ENCODE measurements around the gene LEKR1.
A peak's percentile ranks its signal among the peaks of the same experiment; 100 is the strongest.

LEKR1 gene

DNA sequence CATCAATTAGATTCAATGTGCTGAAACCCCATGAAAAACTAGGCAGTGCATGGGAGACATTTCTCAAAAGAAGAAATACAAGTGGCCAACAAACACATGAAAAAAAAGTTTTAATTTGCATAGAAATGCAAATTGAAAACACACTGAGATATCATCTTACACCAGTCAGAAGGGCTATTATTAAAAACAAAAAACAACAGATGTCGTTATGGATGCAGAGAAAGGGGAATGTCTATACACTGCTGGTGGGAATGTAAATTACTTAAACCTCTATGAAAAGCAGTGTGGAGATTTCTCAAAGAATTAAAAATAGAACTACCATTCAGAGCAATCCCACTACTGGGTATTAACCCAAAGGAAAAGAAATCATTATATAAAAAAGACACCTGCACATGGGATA, 235.1 kb downstream of the LEKR1 start:
- DNase-seq (ENCODE audit: low read depth): no peak

DNA sequence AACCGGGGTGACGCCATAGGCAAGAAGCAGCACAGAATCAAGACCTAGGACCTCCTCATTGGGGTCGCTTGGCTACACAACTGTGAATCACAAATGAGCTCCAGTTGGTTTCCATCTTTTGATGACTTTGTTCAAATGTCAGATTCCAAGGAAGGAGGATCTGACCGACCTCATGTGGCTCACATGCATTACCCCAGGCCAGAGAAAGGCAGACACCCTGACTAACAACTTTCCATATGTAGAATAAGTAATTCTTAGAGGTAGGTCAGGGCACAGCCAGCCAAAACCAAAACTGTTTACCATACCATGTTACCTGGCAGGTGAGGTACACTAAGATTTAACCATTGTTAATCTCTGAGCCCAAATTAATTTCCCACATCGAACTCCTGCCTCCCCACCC, 237.3 kb downstream of the LEKR1 start:
- no peak for DNase-seq (ENCODE audit: low read depth)

DNA sequence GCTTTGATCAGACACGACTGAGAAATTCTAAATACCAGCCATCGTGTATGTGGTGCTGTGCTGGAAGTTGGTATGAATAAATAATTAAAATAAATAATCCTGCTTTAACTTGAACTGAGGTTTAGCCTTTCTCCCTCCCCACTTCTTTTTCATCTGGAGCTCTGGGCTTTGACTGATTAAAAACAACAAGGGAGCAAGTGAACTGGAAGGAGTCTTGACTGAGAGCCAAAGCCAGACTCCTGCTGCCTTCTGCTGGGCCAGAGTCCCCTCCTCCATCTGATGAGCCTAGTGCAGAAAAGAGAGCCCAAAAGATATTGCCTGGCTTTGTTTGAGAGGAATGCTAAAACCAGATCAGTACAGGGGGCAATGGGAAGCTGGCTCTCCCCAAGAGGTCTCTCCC, 237.8 kb downstream of the LEKR1 start:
- DNase-seq (ENCODE audit: low read depth): no peak

DNA sequence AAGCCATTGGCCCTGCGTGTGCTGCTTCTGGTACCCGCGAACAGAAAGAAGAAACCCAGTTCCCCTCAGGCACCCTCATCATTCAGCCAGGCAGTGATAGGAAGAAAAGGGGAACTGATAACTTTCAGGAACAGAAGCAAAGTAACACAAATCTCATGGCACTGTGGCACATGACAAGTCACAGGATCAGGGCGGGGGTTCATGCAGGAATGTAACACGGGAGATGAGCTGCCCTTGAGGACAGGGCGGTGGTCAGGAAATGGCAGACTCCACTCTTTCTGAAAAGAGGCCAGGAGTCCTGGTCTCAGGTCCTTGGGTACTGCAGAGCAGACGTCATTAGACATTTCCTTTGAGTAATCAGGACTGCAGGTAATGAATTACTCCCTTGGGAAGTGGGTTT, 238.2 kb downstream of the LEKR1 start:
- no peak for DNase-seq (ENCODE audit: low read depth)

DNA sequence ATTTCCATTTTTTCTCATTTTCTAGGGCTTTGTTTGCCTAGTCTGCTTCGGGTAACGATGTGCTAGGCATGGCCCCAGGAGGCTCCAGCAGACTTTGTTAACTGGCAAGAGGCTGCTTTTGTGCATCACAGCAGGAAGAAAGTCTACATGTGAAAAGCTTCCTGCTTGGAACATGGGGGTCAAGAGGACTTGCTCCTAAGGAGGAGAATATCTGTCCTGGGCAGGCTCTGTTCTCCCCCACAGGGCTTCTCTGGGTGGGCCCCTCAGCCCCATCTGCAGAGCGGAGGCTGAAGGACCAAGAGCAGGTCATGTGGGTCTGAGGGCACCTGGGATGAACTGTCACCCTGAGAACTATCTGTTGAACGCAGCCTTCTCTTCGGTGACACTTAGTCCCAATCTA, 239.0 kb downstream of the LEKR1 start:
- no peak for DNase-seq (ENCODE audit: low read depth)

DNA sequence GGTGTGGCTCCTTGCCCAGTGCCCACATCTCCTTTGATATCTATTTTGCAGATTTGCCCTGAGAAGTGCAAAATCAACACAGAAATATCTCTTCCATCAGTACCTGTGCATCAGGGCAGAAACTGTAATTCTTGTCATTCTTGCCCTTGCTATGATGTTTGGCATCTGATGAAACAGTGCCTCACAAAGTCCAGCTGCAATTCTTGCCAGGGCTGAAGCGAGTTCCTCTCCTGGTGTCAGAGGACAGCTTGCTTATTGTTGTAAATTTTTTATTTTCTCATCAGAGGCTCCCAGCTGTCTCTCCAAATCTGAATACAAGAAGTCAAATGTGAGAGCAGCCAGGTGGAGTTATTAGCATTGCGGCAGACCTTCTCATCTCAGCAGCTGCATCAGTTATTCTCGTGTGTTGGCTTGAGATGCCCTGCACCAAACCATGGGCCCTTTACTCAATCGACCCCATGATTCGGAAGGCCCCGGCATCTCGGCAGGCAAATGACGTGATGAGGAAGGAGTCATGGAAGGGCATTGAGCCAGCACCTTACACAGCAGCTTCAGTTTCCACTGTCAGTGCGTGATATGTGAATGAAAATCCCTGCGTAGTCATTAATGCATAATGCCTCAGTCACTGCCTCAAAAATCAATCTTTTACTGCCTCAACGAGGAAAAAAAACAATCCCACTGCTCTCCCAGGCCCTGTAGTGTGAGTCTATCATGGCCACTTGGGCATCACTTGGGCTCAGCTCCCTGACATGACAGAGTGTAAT, 240.4 kb downstream of the LEKR1 start:
- DNase-seq (ENCODE audit: low read depth): no peak

DNA sequence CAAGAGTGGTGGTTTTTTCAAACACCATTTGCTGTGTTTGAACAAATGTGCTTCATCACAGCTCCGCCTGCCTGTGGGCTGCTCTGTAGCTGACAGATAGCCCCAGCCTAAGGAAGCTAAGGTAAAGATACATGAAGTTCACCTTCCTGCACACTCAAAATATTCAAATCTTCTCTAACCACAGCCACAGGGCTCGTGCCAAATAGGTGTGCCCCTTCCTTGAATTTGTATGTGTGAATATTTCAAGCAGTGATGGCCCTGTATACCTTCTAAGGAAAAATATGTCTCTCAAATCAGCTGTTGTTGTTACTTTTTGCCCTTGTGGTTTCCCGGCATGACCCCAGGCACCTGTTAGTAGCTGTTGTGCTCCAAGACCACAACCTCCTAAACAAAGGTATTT, 241.0 kb downstream of the LEKR1 start:
- no peak for DNase-seq (ENCODE audit: low read depth)

DNA sequence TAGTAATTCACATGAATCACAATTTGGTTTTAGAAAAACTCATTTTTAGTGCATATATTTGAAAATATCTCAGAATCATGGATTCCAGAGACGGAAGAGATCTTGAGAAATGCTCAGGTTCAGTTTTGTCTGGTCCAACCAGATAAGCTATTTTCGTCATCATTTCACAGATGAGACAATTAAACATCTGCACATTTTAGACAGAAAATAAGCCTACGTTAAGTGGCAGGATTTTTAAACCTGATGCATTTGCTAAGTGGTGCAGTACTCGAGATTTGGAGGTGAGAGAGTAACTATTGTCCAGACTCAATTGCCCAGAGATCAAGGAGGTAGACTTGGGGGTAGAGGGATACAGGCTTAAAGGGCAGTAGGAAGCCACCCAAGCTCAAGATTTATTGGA, 243.3 kb downstream of the LEKR1 start:
- DNase-seq (ENCODE audit: low read depth): no peak

DNA sequence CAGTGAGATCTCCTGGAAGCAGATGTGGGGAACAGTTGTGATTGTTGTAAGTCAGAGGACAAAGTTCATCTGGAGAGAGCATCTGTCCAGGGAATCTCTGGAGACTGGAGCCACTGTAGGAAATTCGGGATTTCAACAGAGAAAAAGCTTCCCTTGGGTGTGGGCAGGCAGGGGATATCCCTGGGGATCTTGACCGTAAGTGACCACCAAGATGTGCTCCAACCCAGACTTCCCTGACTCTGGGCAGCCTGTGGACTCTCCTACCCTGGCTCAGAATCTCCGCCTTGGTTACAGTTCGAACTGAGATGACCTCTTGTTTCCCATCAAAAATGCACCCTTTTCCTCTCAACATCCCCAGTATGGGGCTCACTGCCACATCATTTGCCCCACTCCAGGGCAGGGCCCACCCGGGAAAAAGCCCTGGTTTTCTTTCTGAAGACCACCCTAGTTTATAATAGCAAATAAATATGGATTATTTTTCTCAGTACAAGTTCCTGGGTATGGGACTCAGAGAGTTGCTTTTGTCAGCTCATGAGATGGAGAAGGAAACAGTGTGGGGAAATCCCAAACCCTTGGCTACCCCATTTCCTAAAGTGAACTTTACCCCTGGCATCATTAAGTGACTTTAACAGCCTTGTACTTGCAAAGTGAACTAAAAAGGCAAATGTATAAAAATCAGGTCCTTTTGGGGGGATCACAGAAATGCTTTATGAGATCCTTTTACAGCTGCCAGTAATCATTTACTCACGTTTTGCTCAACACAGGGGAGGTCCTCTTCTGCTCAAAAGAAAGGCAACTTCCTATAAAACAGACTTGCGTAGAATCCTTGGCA, 243.9 kb downstream of the LEKR1 start:
- no peak for DNase-seq (ENCODE audit: low read depth)

DNA sequence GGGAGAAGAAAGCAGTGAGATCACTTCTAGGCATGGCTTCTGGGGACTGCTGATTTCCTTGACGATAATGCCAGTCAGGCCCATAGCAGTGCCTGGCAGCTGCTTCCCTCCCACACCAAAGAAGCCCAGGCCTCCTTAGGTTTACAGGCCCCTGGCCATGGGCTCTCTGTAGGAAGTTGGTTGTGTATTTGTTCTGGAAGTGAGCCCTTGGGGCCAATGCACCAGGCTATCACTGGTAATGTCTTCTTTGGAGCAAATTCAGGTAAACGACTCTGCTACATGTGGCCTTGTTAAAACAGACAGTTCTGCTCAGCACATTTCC, 244.5 kb downstream of the LEKR1 start:
- DNase-seq (ENCODE audit: low read depth): no peak

DNA sequence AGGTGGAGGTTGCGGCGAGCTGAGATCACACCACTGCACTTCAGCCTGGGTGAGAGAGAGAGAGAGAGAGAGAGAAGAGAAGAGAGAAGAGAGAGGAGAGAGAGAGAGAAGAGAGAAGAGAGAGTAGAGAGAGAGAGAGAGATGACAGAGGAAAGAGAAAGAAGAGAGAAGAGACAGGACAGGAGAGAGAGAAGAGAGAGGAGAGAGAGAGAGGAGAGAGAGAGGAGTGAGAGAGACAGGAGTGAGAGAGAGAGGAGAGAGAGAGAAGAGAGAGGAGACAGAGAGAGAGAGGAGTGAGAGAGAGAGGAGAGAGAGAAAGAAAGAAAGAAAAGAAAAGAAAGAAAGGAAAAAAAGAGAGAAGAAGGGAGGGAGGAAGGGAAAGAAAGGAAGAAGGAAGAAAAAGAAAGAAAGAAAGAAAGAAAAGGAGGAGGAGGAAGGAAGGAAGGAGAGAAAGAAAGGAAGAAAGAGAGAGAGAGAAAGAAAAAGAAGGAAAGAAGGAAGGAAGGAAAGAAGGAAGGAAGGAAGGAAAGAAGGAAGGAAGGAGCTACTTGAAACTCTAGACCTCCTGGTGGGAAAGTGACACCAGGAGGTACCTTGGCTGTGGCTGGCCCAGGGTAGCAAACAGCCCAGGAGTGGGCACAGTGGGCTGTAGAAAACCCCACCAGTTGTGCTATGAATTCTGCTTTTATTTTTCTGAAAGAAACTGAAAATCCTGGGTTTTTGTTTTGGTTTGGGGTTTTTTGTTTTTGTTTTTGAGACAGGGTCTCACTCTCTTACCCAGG, 245.8 kb downstream of the LEKR1 start:
- DNase-seq (ENCODE audit: low read depth): no peak

DNA sequence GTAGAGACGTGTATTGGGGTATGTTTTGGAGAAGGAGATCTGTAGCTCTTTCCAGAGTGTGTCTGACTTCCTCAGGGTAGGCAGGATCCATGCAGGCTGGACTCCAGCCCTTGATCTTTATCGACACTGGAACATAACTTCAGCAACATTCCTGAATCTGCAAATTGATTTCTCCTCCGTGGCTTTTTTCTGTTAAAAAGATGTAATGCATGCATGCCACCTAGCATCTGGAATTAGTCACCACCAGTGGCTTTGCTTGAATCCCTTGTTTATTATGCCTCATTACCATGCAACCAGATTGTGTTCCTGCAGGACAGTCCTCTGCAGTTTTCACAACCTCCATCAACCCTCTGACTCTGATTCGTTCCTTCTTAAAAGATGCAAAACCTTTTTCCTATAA, 247.7 kb downstream of the LEKR1 start:
- peak; percentile 91 for DNase-seq (ENCODE audit: low read depth)

DNA sequence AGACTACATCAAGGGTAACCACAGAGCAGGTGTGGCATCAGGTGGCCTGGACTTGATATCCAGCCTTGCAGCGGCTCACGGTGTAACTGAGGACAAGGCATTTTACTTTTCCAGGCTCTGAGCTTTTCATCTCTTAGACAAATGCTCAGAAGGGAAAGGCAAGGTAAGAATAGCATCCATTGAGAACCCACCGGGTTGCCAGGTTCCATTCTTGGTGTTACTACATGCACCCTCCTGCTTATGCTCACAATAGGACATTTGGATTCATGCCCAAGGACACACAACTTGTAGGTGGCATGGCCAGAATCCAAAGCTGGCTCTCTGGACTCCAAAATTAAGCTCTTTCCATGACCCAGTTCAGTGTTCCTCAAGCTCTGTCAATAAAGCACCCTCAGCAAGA, 248.3 kb downstream of the LEKR1 start:
- DNase-seq (ENCODE audit: low read depth): no peak

DNA sequence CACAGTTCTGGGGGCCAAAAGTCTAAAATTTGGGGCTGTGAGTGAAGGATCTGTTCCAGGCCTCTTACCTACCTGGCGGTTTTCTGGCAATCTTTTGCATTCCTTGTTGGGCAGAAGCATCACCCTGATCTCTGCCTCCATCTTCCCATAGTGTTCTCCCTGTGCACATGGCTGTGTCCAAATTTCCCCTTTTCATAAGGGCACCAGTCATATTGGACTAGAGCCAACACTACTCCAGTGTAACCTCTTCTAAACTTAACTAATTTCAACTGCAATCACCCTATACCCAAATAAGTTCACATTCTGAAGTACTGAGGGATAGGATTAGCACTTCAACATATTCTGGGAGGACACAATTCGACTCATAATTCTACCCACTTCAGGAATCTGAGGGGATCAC, 248.8 kb downstream of the LEKR1 start:
- DNase-seq (ENCODE audit: low read depth): no peak

DNA sequence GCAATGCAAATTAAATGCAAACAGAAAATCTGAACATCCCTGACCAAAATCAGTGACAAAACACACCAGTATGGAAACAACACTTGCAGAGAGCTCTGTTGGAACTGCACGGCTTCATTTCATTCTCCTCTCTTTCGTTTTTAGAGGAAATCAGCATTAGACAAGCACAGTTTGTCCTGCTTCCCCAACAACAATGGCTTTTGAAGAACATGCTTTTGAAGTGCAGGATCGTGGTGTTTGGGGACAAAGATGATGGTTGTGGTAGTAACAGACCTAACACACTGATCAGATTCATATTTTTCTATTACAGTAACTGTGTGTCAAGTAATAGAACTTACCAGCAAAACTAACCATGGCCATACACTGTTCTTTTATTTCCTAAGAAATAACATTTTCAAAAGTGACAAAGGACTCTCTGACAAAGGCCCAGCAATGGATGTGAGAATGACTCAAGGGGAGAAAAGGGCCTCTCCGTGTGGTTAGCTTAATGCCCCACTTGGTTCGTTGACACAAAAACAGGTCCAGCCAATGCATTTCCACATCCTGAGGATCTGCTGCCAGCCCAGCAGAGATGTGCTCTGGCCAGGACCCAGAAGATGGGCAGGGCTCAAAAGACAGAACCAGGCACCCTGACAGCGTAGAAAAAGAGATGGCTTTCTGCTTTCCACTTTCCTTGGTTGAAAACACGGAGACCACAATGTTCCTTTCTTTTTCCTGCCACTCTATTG, 249.7 kb downstream of the LEKR1 start:
- peak; percentile 60 for DNase-seq (ENCODE audit: low read depth)

DNA sequence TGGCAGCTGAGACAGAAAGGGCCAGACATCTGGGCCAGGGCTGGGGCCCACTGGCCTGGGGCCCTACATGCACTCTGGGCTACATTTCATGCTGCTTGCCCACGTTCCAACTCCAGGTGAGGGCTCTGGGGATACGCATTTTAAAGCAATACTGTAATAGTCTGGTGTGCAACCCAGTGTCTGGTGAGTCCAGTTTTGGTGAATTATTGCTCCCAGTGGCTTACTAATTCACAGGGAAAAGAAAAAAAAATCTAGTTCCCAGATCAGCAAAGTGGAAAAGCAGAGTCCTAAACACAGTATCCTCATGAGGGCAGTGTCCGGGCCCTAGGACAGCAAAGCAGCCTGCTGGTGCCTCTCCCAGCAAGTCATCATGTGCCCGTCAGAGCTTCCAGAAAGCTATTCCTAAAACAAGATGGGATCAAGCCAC, 251.4 kb downstream of the LEKR1 start:
- peak; percentile 93 for DNase-seq (ENCODE audit: low read depth)

DNA sequence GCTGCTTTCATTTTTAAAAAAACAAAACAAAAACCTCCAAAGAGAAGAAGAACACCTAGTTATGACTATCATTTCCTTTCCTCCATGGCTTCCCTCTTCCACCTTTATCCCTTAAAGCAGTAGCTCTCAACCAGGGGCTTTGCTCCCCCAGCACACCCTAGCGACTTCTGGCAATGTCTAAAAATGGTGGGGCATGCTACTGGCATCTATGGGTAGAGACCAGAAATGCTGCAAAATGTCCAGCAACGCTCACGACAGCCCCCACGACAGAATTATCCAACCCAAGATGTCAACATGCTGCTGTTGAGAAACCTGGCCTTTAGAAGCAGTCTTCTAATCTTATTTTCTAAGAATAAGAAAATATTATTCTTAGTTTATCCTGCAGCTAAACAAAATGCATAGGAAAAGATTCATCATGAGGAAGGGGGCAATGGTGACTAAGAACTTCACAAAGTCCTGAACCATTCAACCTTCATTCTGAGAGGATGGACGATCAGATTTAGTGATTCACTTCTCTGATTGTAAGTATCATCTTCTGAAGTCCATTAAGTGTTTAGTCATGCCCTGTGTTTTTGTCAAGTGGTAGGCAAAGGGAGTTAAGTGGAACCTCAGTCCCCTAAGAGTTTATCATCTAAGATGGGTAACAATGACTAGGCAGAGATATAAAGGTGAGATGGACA, 252.1 kb downstream of the LEKR1 start:
- no peak for DNase-seq (ENCODE audit: low read depth)

DNA sequence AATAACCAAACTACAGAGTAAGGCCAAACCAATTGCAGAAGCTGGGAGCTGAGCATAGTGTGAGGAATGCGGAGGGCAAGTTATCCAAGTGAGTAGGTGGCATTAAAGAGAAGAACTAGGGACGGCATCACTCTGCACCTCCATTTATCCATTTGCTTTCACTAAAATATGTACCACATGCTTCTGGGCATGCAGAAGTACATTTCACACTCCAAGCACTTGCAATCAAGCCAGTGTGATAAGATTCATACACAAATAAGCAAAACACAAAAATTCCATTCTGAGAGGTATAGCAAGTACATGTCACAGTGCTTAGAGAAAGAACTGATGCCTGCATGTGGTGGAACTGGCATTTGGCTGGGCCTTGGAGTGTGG, 252.6 kb downstream of the LEKR1 start:
- no peak for DNase-seq (ENCODE audit: low read depth)

DNA sequence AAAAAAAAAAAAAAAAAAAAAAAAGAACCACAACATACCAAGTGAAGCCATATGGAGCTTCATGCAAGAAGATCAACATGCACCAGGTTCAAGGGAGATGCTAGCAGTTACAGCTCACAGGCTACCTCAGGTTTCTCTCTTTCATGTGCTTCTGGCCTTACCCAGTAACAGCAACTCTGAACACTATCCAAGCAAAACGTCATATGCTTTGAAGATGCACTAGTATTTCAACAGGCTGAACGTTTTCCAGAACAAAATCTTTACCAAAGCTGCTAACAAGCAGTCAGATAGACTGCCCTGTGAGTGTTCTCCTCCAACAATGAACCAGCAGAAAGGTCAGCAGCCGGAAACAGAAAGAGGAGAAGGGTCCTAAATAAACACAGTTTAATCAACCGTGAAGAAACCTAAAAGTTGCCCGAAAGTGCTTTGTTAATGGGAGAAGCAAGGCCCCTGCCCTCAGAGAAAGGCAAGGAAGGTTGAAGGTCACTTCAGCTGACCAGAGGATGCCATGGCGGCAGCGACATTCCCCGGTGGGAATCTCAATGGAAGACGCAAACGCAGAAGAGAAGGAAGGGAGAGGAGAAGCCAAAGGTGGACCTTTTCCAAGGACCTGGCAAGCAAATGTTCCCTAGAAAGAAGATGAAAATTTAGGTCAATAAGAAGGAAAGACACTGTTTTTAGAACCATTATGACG, 253.7 kb downstream of the LEKR1 start:
- no peak for DNase-seq (ENCODE audit: low read depth)

DNA sequence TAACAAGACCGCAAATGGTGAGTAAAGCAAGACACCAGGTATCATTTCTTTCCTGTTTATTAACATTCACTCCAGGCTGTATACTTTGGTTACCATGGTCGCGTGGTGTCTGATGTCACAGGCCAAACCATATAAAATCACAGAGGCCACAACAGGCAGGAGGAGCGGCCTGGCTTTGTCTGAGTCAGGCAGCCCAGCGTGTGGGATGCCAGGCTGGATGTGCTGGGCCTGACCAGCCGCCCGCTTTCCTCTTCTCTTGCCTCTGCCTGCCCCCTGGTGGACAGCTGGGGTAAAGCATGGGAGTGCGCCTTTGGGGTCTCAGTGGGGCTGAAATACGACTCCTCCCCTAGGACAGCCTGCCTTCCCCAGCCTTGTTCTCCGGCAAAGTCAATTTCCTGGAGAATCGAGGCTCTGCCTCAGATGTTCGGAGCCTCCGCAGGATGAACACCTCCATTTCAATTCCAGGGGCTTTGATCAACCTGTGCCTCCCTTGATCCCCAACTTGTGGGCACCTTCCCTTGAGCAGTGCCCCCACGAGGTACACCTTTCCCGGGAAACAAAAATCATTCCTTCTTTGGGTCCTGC, 255.6 kb downstream of the LEKR1 start:
- DNase-seq (ENCODE audit: low read depth): peak; percentile 88
